NCI-H1092 treated with DMSO at 0.1 percent for 48 hours (cell line): ENCODE measurements around the gene POLR2H.

Experiments
- DNase-seq: peaks from one replicate; lab custom pipeline; 2025; lab: John Stamatoyannopoulos, UW

POLR2H gene

DNA sequence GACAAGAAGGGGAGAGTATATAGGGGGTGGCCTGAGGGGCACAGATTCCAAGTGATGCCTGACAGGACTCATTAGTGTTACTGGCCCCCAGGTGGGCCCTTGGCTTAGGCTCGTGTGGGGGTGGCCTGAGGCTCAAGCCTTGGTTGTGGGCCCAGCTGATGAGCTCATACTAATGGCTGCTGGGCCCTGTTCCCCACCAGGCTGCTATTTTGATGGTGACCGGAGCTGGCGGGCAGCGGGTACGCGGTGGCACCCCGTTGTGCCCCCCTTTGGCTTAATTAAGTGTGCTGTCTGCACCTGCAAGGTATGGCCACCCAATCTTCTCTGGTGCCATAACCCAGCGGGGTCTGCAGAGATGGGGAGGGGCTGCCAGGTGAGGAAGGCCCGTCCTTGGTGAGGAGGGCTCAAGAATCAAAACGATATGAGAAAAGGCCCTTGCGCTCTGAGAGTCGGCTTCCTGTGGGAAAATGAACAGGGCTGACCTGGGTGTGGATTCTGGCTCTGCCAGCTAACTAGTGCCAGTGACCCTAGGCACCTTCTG, 25.7 kb downstream of the POLR2H start:
- no peak for DNase-seq

DNA sequence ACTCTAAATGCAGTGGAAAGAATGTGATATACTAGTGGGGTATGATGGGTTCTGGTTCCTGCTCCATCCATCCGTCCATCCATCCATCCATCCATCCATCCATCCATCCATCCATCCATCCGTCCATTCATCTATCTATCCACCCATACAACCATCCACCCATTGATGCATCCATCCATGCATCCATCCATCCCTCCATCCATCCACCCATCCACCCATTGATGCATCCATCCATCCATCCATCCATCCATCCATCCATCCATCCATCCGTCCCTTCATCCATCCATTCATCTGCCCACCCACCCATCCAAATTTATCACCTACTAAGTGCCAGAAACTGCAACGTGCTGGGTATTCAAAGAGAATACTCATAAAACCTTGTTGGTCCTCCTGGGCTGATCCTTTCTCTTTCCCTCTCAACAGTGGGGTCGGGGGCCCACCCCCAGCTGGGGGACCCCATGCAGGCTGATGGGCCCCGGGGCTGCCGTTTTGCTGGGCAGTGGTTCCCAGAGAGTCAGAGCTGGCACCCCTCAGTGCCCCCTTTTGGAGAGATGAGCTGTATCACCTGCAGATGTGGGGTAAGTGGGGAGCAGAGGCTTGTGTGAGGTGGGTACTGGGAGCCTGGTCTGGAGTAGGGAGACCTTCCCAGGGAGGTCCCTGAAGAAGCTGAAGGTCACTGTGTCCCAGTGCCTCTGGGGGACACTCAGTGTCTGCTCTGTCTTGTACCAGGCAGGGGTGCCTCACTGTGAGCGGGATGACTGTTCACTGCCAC, 26.8 kb downstream of the POLR2H start:
- DNase-seq: no peak

- DNase-seq: no peak
Measured at GRCh38 chr3:184388936-184389230, 27.4 kb downstream of the POLR2H start.

DNA sequence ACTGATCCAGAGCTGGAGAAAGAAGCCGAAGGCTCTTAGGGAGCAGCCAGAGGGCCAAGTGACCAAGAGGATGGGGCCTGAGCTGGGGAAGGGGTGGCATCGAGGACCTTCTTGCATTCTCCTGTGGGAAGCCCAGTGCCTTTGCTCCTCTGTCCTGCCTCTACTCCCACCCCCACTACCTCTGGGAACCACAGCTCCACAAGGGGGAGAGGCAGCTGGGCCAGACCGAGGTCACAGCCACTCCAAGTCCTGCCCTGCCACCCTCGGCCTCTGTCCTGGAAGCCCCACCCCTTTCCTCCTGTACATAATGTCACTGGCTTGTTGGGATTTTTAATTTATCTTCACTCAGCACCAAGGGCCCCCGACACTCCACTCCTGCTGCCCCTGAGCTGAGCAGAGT, 27.9 kb downstream of the POLR2H start:
- DNase-seq: no peak

- no peak for DNase-seq
Measured at GRCh38 chr3:184389935-184390528, 28.5 kb downstream of the POLR2H start.

DNA sequence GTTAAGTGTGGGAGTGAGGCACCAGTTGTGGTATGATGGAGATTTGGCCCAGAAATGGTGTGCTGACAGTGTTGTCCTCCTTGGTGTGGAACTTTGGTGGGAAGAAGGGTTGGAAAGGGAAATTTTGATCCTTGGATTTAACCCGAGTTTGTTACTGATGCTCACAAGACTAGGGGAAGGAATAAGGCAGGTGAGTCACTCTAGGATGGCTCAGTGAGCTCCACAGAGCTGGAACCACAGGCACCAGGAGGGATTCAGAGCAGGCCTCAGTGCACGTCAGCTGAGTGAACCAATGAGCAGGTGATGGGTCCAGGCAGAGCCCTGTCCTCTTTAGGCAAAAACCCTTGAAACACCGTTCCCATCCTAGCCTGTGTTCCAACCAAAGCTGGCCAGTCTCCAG, 29.8 kb downstream of the POLR2H start:
- DNase-seq: no peak

DNA sequence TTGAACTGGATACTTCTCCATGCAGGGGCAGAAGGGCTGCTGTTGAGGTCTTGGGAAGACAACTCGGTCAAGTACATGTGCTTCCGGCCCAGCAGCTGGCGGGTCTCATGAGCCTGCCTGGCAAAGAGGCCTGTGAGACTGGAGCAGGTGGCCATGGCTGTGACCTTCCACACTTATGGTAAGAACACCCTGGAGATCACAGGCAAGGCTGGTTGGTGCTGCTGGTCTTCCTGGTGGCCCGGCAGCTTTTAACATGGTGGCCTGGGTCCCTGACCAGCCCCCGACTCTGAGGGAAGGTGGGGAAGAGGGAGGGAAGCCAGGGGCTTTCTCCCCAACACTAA, 33.8 kb downstream of the POLR2H start:
- DNase-seq: no peak

GRCh38 chr3:184399410-184399809, 37.9 kb downstream of the POLR2H start:
- no peak for DNase-seq

- no peak for DNase-seq
Measured at GRCh38 chr3:184405075-184406030, 43.8 kb downstream of the POLR2H start.

- no peak for DNase-seq
Measured at GRCh38 chr3:184409331-184409926, 47.9 kb downstream of the POLR2H start.

GRCh38 chr3:184409946-184410500, 48.5 kb downstream of the POLR2H start:
- no peak for DNase-seq

- DNase-seq: no peak
Measured at GRCh38 chr3:184414418-184415202, 53.1 kb downstream of the POLR2H start.

DNA sequence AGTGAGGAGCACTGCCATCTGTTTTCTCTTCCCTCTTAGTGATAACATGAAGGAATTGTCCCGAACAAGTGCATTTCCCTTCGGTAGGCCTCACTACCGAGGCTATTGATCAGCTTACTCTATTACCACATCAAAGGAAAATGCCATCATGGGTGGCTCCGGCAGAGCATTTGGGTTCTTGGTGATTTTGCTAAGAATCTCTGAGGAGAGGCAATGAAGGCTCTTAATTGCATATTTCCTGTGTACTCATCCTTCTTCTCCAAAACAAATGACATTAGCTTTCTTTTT, 53.6 kb downstream of the POLR2H start:
- DNase-seq: no peak

- peak; percentile 60 for DNase-seq
Measured at GRCh38 chr3:184417619-184418327, 56.3 kb downstream of the POLR2H start.
